ENCODE measurements around the gene HPCA.

The HPCA gene

DNA sequence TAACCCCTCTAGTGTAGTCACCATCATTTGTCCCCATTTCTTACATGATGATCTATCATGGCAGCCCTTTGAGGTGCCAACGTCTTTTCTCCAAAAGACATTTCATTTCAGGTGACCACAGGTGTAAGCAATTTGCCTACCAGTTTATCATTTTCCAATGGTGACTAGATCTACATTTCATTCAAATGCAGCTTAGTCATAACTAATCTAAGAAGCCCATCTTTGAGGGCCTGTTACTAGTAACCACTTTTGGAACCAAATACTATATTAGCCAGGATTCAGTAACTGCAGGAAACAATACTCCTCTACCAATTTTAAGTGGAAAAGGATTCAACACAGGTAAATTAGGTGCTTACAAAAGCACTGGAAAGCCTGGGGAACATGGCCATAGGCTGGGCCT is 45.5 kb downstream of the HPCA start:
- Histone ChIP-seq H2AFZ (no peak overlapping the region), H3K9ac (no peak overlapping the region), H3K27ac (no peak overlapping the region), H3K27me3 (ENCODE audit: control insufficient read depth, insufficient read depth, low read length) (no peaks in the 10 kb centered on the region), H3K4me1 (peaks cover 6% of the 10 kb centered on the region), H3K4me3 (ENCODE audit: low read depth, low read length) (no peak overlapping the region), H3K4me2 (ENCODE audit: low read length) (no peak overlapping the region), H3K9me3 (ENCODE audit: control insufficient read depth, low read length) (no peaks in the 10 kb centered on the region), H3K36me3 (ENCODE audit: control insufficient read depth, insufficient read depth, low read length) (no peaks in the 10 kb centered on the region), H3K79me2 (no peaks in the 10 kb centered on the region)
- TF ChIP-seq, protein P1, sequence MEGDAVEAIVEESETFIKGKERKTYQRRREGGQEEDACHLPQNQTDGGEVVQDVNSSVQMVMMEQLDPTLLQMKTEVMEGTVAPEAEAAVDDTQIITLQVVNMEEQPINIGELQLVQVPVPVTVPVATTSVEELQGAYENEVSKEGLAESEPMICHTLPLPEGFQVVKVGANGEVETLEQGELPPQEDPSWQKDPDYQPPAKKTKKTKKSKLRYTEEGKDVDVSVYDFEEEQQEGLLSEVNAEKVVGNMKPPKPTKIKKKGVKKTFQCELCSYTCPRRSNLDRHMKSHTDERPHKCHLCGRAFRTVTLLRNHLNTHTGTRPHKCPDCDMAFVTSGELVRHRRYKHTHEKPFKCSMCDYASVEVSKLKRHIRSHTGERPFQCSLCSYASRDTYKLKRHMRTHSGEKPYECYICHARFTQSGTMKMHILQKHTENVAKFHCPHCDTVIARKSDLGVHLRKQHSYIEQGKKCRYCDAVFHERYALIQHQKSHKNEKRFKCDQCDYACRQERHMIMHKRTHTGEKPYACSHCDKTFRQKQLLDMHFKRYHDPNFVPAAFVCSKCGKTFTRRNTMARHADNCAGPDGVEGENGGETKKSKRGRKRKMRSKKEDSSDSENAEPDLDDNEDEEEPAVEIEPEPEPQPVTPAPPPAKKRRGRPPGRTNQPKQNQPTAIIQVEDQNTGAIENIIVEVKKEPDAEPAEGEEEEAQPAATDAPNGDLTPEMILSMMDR (IDR thresholded peaks at IDR 0.05) = no peak

DNA sequence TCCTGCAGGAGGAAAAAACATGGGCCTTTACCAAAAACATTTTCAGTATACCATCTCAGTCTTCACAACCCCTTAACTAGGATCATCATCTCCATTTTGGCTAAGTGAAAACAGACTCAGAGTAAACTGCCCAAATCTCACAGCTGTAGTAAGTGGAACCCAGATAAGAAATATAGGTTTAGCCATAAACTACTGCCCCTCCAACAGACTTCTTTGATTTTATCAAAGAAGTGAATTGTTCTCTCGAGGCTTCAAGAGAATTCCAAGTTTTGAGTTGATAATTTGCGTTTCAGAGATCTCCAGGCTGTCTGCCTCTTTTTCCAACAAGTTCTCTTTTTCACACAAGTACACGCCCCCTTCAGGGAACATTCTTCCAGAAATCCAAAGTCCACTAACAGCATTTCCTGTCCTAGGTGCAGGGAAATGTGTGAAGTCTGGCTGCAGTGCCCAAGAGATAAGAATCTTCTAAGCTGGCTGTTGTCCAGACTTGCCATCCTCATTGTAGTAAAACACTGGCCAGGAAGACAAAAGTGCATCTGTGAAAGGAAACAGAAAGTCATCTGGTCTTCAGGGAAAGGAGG is 47.5 kb downstream of the HPCA start:
- peak overlapping the region; percentile 55 for H3K4me2 ChIP-seq (ENCODE audit: low read length)
- TF ChIP-seq, protein P1 (IDR thresholded peaks at IDR 0.05) = no peak
- no peaks in the 10 kb centered on the region for H3K9me3 ChIP-seq (ENCODE audit: control insufficient read depth, low read length)
- H3K27me3 ChIP-seq (ENCODE audit: control insufficient read depth, insufficient read depth, low read length) = no peaks in the 10 kb centered on the region
- H2AFZ ChIP-seq = no peak overlapping the region
- no peaks in the 10 kb centered on the region for H3K36me3 ChIP-seq (ENCODE audit: control insufficient read depth, insufficient read depth, low read length)
- peak overlapping the region; percentile 65 for H3K27ac ChIP-seq
- no peaks in the 10 kb centered on the region for H3K79me2 ChIP-seq
- H3K4me1 ChIP-seq = peaks cover 6% of the 10 kb centered on the region
- H3K9ac ChIP-seq = no peak overlapping the region
- H3K4me3 ChIP-seq (ENCODE audit: low read depth, low read length) = no peak overlapping the region

DNA sequence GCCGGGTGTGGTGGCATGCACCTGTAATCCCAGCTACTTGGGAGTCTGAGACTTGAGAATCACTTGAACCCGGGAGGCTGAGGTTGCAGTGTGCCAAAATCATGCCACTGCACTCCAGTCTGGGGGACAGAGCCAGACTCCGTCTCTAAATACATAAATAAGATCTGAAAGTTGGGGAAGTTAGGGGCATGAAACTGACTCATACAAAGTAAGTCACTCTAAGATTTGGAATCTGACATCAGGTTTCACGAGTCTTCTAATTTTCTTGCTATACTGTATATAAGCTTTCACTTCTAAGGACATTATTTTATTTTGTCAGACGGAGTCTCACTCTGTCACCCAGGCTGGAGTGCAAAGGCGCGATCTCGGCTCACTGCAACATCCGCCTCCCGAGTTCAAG is 48.2 kb downstream of the HPCA start:
- Histone ChIP-seq H3K4me2 (ENCODE audit: low read length) (no peak overlapping the region), H3K9me3 (ENCODE audit: control insufficient read depth, low read length) (no peaks in the 10 kb centered on the region), H2AFZ (no peak overlapping the region), H3K27ac (peak overlapping the region; percentile 20), H3K9ac (no peak overlapping the region), H3K79me2 (no peaks in the 10 kb centered on the region), H3K36me3 (ENCODE audit: control insufficient read depth, insufficient read depth, low read length) (no peaks in the 10 kb centered on the region), H3K4me1 (peaks cover 6% of the 10 kb centered on the region), H3K4me3 (ENCODE audit: low read depth, low read length) (no peak overlapping the region), H3K27me3 (ENCODE audit: control insufficient read depth, insufficient read depth, low read length) (no peaks in the 10 kb centered on the region)
- TF ChIP-seq, protein P1 (IDR thresholded peaks at IDR 0.05) = no peak

DNA sequence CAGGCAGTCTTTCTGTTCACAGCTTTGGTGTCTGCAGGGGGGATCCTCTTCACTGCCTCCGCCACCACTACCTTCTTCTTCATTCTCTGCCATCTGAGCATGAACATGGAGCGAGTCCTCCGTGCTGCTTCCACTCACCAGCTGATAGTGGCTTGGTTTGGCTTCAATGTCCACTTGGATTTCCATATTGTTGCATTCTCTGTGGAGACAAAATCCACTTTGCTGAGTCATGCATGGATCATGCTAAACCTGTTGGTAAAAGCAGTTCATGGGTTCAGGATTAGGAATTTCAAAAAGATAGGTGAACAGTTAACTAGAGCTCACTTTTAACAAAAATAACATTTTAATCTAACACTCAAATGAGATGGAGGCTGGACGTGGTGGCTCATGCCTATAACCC is 50.8 kb downstream of the HPCA start:
- Histone ChIP-seq H3K4me2 (ENCODE audit: low read length) (no peak overlapping the region), H3K4me1 (peaks cover 6% of the 10 kb centered on the region), H3K27me3 (ENCODE audit: control insufficient read depth, insufficient read depth, low read length) (no peaks in the 10 kb centered on the region), H3K36me3 (ENCODE audit: control insufficient read depth, insufficient read depth, low read length) (no peaks in the 10 kb centered on the region), H2AFZ (no peak overlapping the region), H3K27ac (no peak overlapping the region), H3K79me2 (no peaks in the 10 kb centered on the region), H3K9ac (no peak overlapping the region), H3K4me3 (ENCODE audit: low read depth, low read length) (no peak overlapping the region), H3K9me3 (ENCODE audit: control insufficient read depth, low read length) (no peaks in the 10 kb centered on the region)
- TF ChIP-seq, protein P1 (IDR thresholded peaks at IDR 0.05) = no peak

DNA sequence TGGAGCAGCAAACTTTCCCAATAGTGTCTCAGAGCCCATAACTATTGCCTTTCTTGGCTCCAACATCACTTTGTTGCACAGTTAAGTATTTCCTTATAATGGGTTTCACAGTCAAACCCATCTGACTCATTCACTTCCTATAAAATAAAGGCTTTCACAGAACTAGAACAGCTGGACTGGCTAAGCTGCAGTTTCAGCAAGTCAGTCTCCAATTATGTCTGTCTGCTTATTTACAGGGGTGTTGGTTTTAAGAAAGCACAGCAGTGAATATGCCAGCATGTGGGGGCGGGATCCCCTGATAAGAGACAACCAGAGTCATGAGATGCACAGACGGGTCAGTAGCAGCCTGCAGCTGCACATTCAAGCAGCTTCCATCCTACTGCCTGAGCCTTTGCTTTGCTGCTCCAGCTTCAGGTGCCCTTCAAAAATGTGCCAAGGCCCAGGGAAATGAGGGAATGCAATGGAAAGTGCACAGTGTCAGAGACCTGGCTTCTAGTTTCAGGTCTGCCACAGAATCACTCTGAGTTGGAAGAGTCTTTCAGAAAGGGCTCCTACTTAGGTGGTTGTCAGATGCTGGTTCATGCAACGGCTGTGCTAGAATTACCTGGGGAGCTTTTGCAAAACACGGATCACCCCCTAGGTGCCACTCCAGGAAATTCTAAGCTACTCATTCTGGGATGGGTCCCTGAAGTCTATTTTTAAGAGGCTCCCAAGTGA is 53.5 kb downstream of the HPCA start:
- Histone ChIP-seq H3K9me3 (ENCODE audit: control insufficient read depth, low read length) (no peaks in the 10 kb centered on the region), H3K4me1 (no peaks in the 10 kb centered on the region), H3K9ac (no peak overlapping the region), H3K79me2 (no peaks in the 10 kb centered on the region), H3K27ac (no peak overlapping the region), H3K4me3 (ENCODE audit: low read depth, low read length) (no peak overlapping the region), H3K4me2 (ENCODE audit: low read length) (no peak overlapping the region), H3K36me3 (ENCODE audit: control insufficient read depth, insufficient read depth, low read length) (no peaks in the 10 kb centered on the region), H3K27me3 (ENCODE audit: control insufficient read depth, insufficient read depth, low read length) (no peaks in the 10 kb centered on the region), H2AFZ (no peak overlapping the region)
- TF ChIP-seq, protein P1 (IDR thresholded peaks at IDR 0.05) = no peak
